ENCODE data around the gene CTAG1A. TPM values are rescaled to one million over a fixed set of nuclear protein-coding genes. Genes with fewer than 3 reads are reported as not detected.
"Not testable (repeated sequence)": the region's sequence is repeated elsewhere in the genome, so short reads cannot be mapped to it uniquely, and the experiment has no call there.

CTAG1A gene
- total RNA-seq, 3 donors from 2014 or later (not counting 1 experiment from before 2014, with no cell fraction given) = not detected

GRCh38 chrX:154603438-154604430, 18.8 kb downstream of the CTAG1A start:
- H3K36me3 Mint-ChIP-seq = no peaks in the 10 kb centered on the region
- Histone ChIP-seq H3K27me3 (ENCODE audit: control insufficient read depth, insufficient read depth, low read length) (no peaks in the 10 kb centered on the region), H3K36me3 (ENCODE audit: control insufficient read depth, insufficient read depth, low read length) (no peaks in the 10 kb centered on the region), H3K27ac (ENCODE audit: low read length) (no peak overlapping the region), H3K4me1 (ENCODE audit: control insufficient read depth, insufficient read depth, low read length) (peaks cover 4% of the 10 kb centered on the region), H3K4me3 (ENCODE audit: low read length) (no peak overlapping the region), H3K9me3 (ENCODE audit: control insufficient read depth, insufficient read depth, low read length) (no peaks in the 10 kb centered on the region)
- intact Hi-C loops (cut with micrococcal nuclease) = no loop called here
- no peak overlapping the region for H3K27ac Mint-ChIP-seq
- no peak overlapping the region for H3K4me3 Mint-ChIP-seq
- peaks cover 2 to 6% of the 10 kb centered on the region in 2 donors for H3K27me3 Mint-ChIP-seq (ENCODE audit: low read depth in 2 of 2)
- no peak for DNase-seq
- no peak for TF ChIP-seq CTCF (IDR thresholded peaks at IDR 0.05)
- H3K4me1 Mint-ChIP-seq = peaks cover 6 to 16% of the 10 kb centered on the region in 2 donors
- WGBS (ENCODE audit: insufficient coverage) = 80% methylated on average over 13 of the region's 13 CpGs
- ATAC-seq = no peak
- H3K9me3 Mint-ChIP-seq = no peaks in the 10 kb centered on the region

GRCh38 chrX:154605566-154605965, 20.6 kb downstream of the CTAG1A start:
- peaks cover 2 to 6% of the 10 kb centered on the region in 2 donors for H3K27me3 Mint-ChIP-seq (ENCODE audit: low read depth in 2 of 2)
- Histone ChIP-seq H3K4me3 (ENCODE audit: low read length) (no peak overlapping the region), H3K36me3 (ENCODE audit: control insufficient read depth, insufficient read depth, low read length) (no peaks in the 10 kb centered on the region), H3K27me3 (ENCODE audit: control insufficient read depth, insufficient read depth, low read length) (no peaks in the 10 kb centered on the region), H3K27ac (ENCODE audit: low read length) (no peak overlapping the region), H3K9me3 (ENCODE audit: control insufficient read depth, insufficient read depth, low read length) (no peaks in the 10 kb centered on the region), H3K4me1 (ENCODE audit: control insufficient read depth, insufficient read depth, low read length) (no peaks in the 10 kb centered on the region)
- no peak for TF ChIP-seq CTCF (IDR thresholded peaks at IDR 0.05)
- no peak for DNase-seq
- H3K9me3 Mint-ChIP-seq = no peaks in the 10 kb centered on the region
- no peak overlapping the region for H3K4me3 Mint-ChIP-seq
- no peak overlapping the region for H3K27ac Mint-ChIP-seq
- H3K36me3 Mint-ChIP-seq = no peaks in the 10 kb centered on the region
- ATAC-seq = no peak
- intact Hi-C loops (cut with micrococcal nuclease) = no loop called here
- H3K4me1 Mint-ChIP-seq = peaks cover 6 to 9% of the 10 kb centered on the region in 2 donors
- WGBS (ENCODE audit: insufficient coverage) = 94% methylated on average over 6 of the region's 6 CpGs

GRCh38 chrX:154607370-154607769, 22.4 kb downstream of the CTAG1A start:
- Mint-ChIP-seq H3K27ac (no peak overlapping the region), H3K27me3 (ENCODE audit: low read depth in 2 of 2) (no peaks in the 10 kb centered on the region), H3K4me1 (peaks cover 6 to 9% of the 10 kb centered on the region in 2 donors), H3K4me3 (no peak overlapping the region), H3K36me3 (no peaks in the 10 kb centered on the region), H3K9me3 (no peaks in the 10 kb centered on the region)
- WGBS (ENCODE audit: insufficient coverage) = 84% methylated on average over 5 of the region's 6 CpGs
- no peak overlapping the region for H3K27ac ChIP-seq (ENCODE audit: low read length)
- H3K36me3 ChIP-seq (ENCODE audit: control insufficient read depth, insufficient read depth, low read length) = no peaks in the 10 kb centered on the region
- ATAC-seq (no peak), DNase-seq (no peak)
- no peaks in the 10 kb centered on the region for H3K27me3 ChIP-seq (ENCODE audit: control insufficient read depth, insufficient read depth, low read length)
- no peak for TF ChIP-seq CTCF (IDR thresholded peaks at IDR 0.05)
- no peaks in the 10 kb centered on the region for H3K4me1 ChIP-seq (ENCODE audit: control insufficient read depth, insufficient read depth, low read length)
- no peak overlapping the region for H3K4me3 ChIP-seq (ENCODE audit: low read length)
- H3K9me3 ChIP-seq (ENCODE audit: control insufficient read depth, insufficient read depth, low read length) = no peaks in the 10 kb centered on the region
- intact Hi-C loops (cut with micrococcal nuclease) = no loop called here

GRCh38 chrX:154607976-154608375, 23.0 kb downstream of the CTAG1A start:
- intact Hi-C loops (cut with micrococcal nuclease); H3K4me3 ChIP-seq (ENCODE audit: low read length); H3K27me3 Mint-ChIP-seq (ENCODE audit: low read depth in 2 of 2); H3K27me3 ChIP-seq (ENCODE audit: control insufficient read depth, insufficient read depth, low read length); H3K4me3 Mint-ChIP-seq; H3K9me3 Mint-ChIP-seq; H3K27ac Mint-ChIP-seq; H3K27ac ChIP-seq (ENCODE audit: low read length); H3K4me1 ChIP-seq (ENCODE audit: control insufficient read depth, insufficient read depth, low read length); H3K9me3 ChIP-seq (ENCODE audit: control insufficient read depth, insufficient read depth, low read length); H3K36me3 Mint-ChIP-seq; DNase-seq; H3K36me3 ChIP-seq (ENCODE audit: control insufficient read depth, insufficient read depth, low read length); ATAC-seq; H3K4me1 Mint-ChIP-seq: not testable (repeated sequence)
- 98% methylated on average over 8 of the region's 11 CpGs for WGBS (ENCODE audit: insufficient coverage)

GRCh38 chrX:154608823-154609222, 23.9 kb downstream of the CTAG1A start:
- H3K27ac ChIP-seq (ENCODE audit: low read length); H3K4me1 Mint-ChIP-seq; H3K27me3 Mint-ChIP-seq (ENCODE audit: low read depth in 2 of 2); H3K27ac Mint-ChIP-seq; H3K9me3 ChIP-seq (ENCODE audit: control insufficient read depth, insufficient read depth, low read length); H3K4me3 Mint-ChIP-seq; H3K4me3 ChIP-seq (ENCODE audit: low read length); H3K27me3 ChIP-seq (ENCODE audit: control insufficient read depth, insufficient read depth, low read length); H3K36me3 Mint-ChIP-seq; H3K9me3 Mint-ChIP-seq; H3K36me3 ChIP-seq (ENCODE audit: control insufficient read depth, insufficient read depth, low read length); DNase-seq; H3K4me1 ChIP-seq (ENCODE audit: control insufficient read depth, insufficient read depth, low read length); ATAC-seq; intact Hi-C loops (cut with micrococcal nuclease): not testable (repeated sequence)
- 87% methylated on average over 8 of the region's 12 CpGs for WGBS (ENCODE audit: insufficient coverage)

GRCh38 chrX:154611146-154611545, 26.2 kb downstream of the CTAG1A start:
- not testable (repeated sequence) for H3K4me3 ChIP-seq (ENCODE audit: low read length); H3K9me3 Mint-ChIP-seq

More at GRCh38 chrX:154611146-154611545, 26.2 kb downstream of the CTAG1A start:
- H3K4me1 ChIP-seq (ENCODE audit: control insufficient read depth, insufficient read depth, low read length); intact Hi-C loops (cut with micrococcal nuclease); H3K36me3 ChIP-seq (ENCODE audit: control insufficient read depth, insufficient read depth, low read length); H3K27me3 Mint-ChIP-seq (ENCODE audit: low read depth in 2 of 2); H3K27ac Mint-ChIP-seq; H3K4me1 Mint-ChIP-seq; H3K27ac ChIP-seq (ENCODE audit: low read length); H3K36me3 Mint-ChIP-seq; ATAC-seq; DNase-seq; H3K9me3 ChIP-seq (ENCODE audit: control insufficient read depth, insufficient read depth, low read length); H3K27me3 ChIP-seq (ENCODE audit: control insufficient read depth, insufficient read depth, low read length); H3K4me3 Mint-ChIP-seq: not testable (repeated sequence)
- WGBS (ENCODE audit: insufficient coverage) = 88% methylated on average over 3 of the region's 12 CpGs

All from natural killer cell (primary cell).